ENCODE results near the gene GALR3. TPM values are rescaled to one million over a fixed set of nuclear protein-coding genes. Genes with fewer than 3 reads are reported as not detected.

The GALR3 gene
- total RNA-seq, 1 donor from 2014 or later = not detected

DNA sequence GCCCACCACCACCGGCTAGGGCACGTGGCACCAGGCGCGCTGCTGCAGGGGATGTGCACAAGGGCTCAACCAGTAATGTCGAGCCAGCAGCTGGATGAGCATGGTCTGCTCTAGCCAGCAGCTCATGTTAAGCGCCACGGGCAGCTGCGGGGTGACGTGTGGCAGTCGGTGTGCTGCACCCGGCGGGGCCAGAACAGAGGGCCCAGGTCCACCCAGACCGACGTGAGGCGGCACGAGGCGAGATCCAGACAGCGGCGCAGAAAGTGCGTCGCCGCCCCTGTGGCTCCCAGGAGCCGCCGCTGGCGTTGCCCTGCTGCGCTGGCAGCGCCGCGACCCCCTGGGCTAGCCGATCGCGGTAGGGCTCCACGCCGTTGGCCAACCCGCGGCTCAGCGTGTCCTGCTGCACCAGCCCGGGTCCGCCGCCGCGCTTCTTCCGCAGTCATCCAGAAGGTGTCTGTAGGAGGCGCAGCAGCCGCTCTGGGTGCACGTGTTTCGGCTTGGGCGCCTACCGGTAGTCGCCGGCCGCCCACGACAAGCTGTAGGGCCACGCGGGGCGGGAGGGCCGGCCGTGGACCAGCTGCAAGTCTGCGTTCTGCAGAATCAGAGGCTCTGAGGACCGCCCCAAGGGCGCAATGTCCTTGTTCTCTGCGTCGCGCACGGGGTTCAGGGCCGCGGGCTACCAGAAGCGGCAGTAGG lies 4.6 kb upstream of the GALR3 start:
- H3K9me3 Mint-ChIP-seq (ENCODE audit: unreplicated experiment) = no peaks in the 10 kb centered on the region
- FAIRE-seq = no peak
- peak overlapping the region; percentile 75 for H2AFZ ChIP-seq (ENCODE audit: low read depth, low read length)
- no peaks in the 10 kb centered on the region for H3K36me3 ChIP-seq (ENCODE audit: insufficient read depth, low read length)
- H3K9me3 ChIP-seq (ENCODE audit: insufficient read depth, low read depth, low read length) = no peaks in the 10 kb centered on the region
- H3K79me2 ChIP-seq (ENCODE audit: insufficient read depth, low read length) = no peaks in the 10 kb centered on the region
- peaks cover 2% of the 10 kb centered on the region for H3K4me1 Mint-ChIP-seq (ENCODE audit: low read depth, unreplicated experiment)
- no peak overlapping the region for H3K9ac ChIP-seq (ENCODE audit: low read length)
- H3K27me3 Mint-ChIP-seq (ENCODE audit: low read depth, unreplicated experiment) = peaks cover 29% of the 10 kb centered on the region
- H3K4me3 ChIP-seq (ENCODE audit: insufficient read depth, low read depth, low read length) = peak overlapping the region; percentile 20
- TF ChIP-seq, protein P1, sequence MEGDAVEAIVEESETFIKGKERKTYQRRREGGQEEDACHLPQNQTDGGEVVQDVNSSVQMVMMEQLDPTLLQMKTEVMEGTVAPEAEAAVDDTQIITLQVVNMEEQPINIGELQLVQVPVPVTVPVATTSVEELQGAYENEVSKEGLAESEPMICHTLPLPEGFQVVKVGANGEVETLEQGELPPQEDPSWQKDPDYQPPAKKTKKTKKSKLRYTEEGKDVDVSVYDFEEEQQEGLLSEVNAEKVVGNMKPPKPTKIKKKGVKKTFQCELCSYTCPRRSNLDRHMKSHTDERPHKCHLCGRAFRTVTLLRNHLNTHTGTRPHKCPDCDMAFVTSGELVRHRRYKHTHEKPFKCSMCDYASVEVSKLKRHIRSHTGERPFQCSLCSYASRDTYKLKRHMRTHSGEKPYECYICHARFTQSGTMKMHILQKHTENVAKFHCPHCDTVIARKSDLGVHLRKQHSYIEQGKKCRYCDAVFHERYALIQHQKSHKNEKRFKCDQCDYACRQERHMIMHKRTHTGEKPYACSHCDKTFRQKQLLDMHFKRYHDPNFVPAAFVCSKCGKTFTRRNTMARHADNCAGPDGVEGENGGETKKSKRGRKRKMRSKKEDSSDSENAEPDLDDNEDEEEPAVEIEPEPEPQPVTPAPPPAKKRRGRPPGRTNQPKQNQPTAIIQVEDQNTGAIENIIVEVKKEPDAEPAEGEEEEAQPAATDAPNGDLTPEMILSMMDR (IDR thresholded peaks at IDR 0.05; ENCODE audit: insufficient read depth, low read depth, low read length) = no peak
- H3K27ac Mint-ChIP-seq (ENCODE audit: unreplicated experiment) = no peak overlapping the region
- H3K36me3 Mint-ChIP-seq (ENCODE audit: low read depth, unreplicated experiment) = peaks cover 4% of the 10 kb centered on the region
- H4K20me1 ChIP-seq (ENCODE audit: insufficient read depth, low read length) = no peaks in the 10 kb centered on the region
- peaks cover 18% of the 10 kb centered on the region for H3K4me1 ChIP-seq (ENCODE audit: insufficient read depth, low read length)
- H3K4me3 Mint-ChIP-seq (ENCODE audit: unreplicated experiment) = no peak overlapping the region
- H3K4me2 ChIP-seq (ENCODE audit: low read length) = peak overlapping the region; percentile 85
- DNase-seq (ENCODE audit: low read depth) = peak; percentile 45
- peaks cover 13% of the 10 kb centered on the region for H3K27me3 ChIP-seq (ENCODE audit: insufficient read depth, low read length)
- no peak overlapping the region for H3K27ac ChIP-seq (ENCODE audit: low read depth, low read length)

- no peak for TF ChIP-seq EZH2 (IDR thresholded peaks at IDR 0.05; ENCODE audit: insufficient read depth, low read length)
- H2AFZ ChIP-seq (ENCODE audit: low read depth, low read length) = peak overlapping the region; percentile 75
- H3K4me1 ChIP-seq (ENCODE audit: insufficient read depth, low read length) = peaks cover 18% of the 10 kb centered on the region
- no peak overlapping the region for H3K27ac ChIP-seq (ENCODE audit: low read depth, low read length)
- H4K20me1 ChIP-seq (ENCODE audit: insufficient read depth, low read length) = no peaks in the 10 kb centered on the region
- FAIRE-seq = no peak
- no peaks in the 10 kb centered on the region for H3K36me3 ChIP-seq (ENCODE audit: insufficient read depth, low read length)
- H3K9me3 ChIP-seq (ENCODE audit: insufficient read depth, low read depth, low read length) = no peaks in the 10 kb centered on the region
- peaks cover 16% of the 10 kb centered on the region for H3K27me3 ChIP-seq (ENCODE audit: insufficient read depth, low read length)
- Mint-ChIP-seq H3K36me3 (ENCODE audit: low read depth, unreplicated experiment) (peaks cover 3% of the 10 kb centered on the region), H3K27ac (ENCODE audit: unreplicated experiment) (no peak overlapping the region), H3K27me3 (ENCODE audit: low read depth, unreplicated experiment) (peaks cover 34% of the 10 kb centered on the region), H3K9me3 (ENCODE audit: unreplicated experiment) (no peaks in the 10 kb centered on the region), H3K4me1 (ENCODE audit: low read depth, unreplicated experiment) (peaks cover 2% of the 10 kb centered on the region), H3K4me3 (ENCODE audit: unreplicated experiment) (no peak overlapping the region)
- no peaks in the 10 kb centered on the region for H3K79me2 ChIP-seq (ENCODE audit: insufficient read depth, low read length)
- peak overlapping the region; percentile 20 for H3K4me3 ChIP-seq (ENCODE audit: insufficient read depth, low read depth, low read length)
- DNase-seq (ENCODE audit: low read depth) = no peak
- no peak overlapping the region for H3K9ac ChIP-seq (ENCODE audit: low read length)
- H3K4me2 ChIP-seq (ENCODE audit: low read length) = peak overlapping the region; percentile 85
Measured at GRCh38 chr22:37819105-37819433, 4.1 kb upstream of the GALR3 start.

DNA sequence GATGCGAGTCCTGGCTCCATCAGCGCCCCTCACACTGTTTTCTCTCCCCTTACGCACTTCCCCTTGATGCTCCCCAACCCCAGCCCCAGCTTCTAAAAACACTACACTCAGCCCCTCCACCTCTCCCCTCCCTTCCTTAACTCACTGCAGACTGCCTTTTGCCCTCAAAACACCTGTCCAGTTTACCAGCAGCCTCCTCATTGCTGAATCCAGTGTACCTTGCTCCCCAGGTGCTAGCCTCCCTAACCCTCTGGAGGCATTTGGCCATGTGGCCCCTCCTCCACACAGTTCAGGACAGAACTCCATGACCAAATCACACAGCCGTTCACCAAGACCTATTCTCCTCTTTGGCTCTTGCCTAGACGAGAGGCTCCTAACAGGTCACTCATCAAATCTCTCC lies 2.8 kb upstream of the GALR3 start:
- Mint-ChIP-seq H3K27me3 (ENCODE audit: low read depth, unreplicated experiment) (peaks cover 38% of the 10 kb centered on the region), H3K36me3 (ENCODE audit: low read depth, unreplicated experiment) (peaks cover 3% of the 10 kb centered on the region), H3K4me3 (ENCODE audit: unreplicated experiment) (peak overlapping the region; percentile 50), H3K4me1 (ENCODE audit: low read depth, unreplicated experiment) (peaks cover 2% of the 10 kb centered on the region), H3K27ac (ENCODE audit: unreplicated experiment) (no peak overlapping the region), H3K9me3 (ENCODE audit: unreplicated experiment) (no peaks in the 10 kb centered on the region)
- H3K4me2 ChIP-seq (ENCODE audit: low read length) = no peak overlapping the region
- H3K9ac ChIP-seq (ENCODE audit: low read length) = no peak overlapping the region
- DNase-seq (ENCODE audit: low read depth) (no peak), FAIRE-seq (no peak)
- H3K27ac ChIP-seq (ENCODE audit: low read depth, low read length) = no peak overlapping the region
- TF ChIP-seq EZH2 (IDR thresholded peaks at IDR 0.05; ENCODE audit: insufficient read depth, low read length) = no peak
- TF ChIP-seq, protein P1 (IDR thresholded peaks at IDR 0.05; ENCODE audit: insufficient read depth, low read depth, low read length) = no peak
- no peak overlapping the region for H3K4me3 ChIP-seq (ENCODE audit: insufficient read depth, low read depth, low read length)
- no peaks in the 10 kb centered on the region for H3K9me3 ChIP-seq (ENCODE audit: insufficient read depth, low read depth, low read length)
- peaks cover 22% of the 10 kb centered on the region for H3K4me1 ChIP-seq (ENCODE audit: insufficient read depth, low read length)
- no peaks in the 10 kb centered on the region for H3K79me2 ChIP-seq (ENCODE audit: insufficient read depth, low read length)
- peaks cover 20% of the 10 kb centered on the region for H3K27me3 ChIP-seq (ENCODE audit: insufficient read depth, low read length)
- H2AFZ ChIP-seq (ENCODE audit: low read depth, low read length) = no peak overlapping the region
- no peaks in the 10 kb centered on the region for H4K20me1 ChIP-seq (ENCODE audit: insufficient read depth, low read length)
- no peaks in the 10 kb centered on the region for H3K36me3 ChIP-seq (ENCODE audit: insufficient read depth, low read length)

Measured in astrocyte (in vitro differentiated cells and primary cell).